Glomerular visceral epithelial cell (primary cell): ENCODE results near the gene ULBP1.
"Not testable (repeated sequence)": the region's sequence is repeated elsewhere in the genome, so short reads cannot be mapped to it uniquely, and the experiment has no call there.

ENCODE experiments used
- DNase-seq: peaks from one replicate; pipeline ENCODE4 v3.0.0-alpha.2; 2016; ENCODE audit errors: extremely low spot score

The ULBP1 gene

GRCh38 chr6:149974825-149975224, 11.1 kb downstream of the ULBP1 start:
- DNase-seq: no peak

GRCh38 chr6:149975400-149975799, 11.7 kb downstream of the ULBP1 start:
- DNase-seq: no peak

DNA sequence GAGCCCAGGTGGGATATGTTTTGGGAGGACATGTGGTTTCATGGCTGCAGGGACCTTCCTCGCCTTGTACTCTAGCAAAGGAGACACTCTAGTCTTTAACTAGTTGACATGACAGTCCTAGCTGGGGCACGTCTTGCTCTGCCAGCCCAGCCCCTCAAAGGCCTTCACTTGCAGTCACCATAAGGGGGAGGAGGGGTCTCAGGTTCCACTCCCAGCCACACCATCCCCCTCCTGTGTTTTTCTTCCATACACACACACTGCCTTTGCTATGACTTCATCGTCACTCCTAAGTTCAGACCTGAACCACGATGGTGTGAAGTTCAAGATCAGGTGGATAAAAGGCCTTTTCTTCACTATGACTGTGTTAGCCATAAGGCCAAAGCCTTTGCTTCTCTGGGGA, 13.5 kb downstream of the ULBP1 start:
- no peak for DNase-seq

- no peak for DNase-seq
These were observed 14.9 kb downstream of the ULBP1 start for GRCh38 chr6:149978610-149979009.

GRCh38 chr6:149979293-149979692, 15.6 kb downstream of the ULBP1 start:
- DNase-seq: no peak

- DNase-seq: no peak
These were observed 19.4 kb downstream of the ULBP1 start for GRCh38 chr6:149983145-149983544.

- DNase-seq: no peak
These were observed 21.0 kb downstream of the ULBP1 start for GRCh38 chr6:149984773-149985172.

DNA sequence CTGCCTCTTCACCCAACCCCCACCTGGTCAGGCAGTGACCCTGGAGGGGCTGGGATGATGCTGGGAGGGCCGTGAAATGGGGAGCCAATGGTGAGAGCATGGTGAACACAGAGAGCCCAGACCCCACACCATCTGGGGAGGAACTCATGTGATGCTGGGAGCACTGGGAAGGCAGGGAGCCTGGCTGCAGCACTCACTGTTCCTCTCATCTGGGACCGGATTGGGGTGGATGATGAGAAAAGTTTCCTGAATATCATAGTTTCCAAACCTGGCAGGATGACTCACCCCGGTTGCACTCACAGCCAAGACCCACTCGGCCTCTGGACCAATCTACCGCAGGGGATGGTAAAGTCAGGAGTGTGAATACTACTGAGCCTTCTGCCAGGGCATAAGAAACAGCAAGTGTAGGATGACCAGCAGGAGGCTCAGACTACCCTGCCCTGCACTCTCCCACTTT, 21.8 kb downstream of the ULBP1 start:
- no peak for DNase-seq

DNA sequence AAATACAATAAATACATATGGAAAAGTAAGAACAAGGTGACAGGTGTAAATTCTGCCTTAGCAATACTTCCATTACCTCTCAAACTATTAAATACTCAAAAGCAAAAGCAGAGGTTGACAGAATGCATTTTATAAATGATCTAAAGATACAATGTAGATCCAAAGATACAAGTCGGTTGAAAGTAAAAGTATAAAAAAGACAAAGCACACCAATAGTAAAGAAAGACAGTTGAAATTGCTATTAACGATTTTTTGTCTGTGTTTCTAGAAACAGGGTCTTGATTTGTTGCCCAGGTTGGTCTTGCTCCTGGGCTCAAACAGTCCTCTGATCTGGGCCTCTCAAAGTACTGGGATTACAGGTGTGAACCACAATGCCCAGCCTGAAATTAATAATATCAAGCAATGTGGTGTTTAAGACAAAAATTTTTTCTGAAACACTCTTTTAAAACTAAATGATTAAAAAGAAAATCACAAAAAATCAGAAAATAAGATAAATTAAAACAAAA, 23.9 kb downstream of the ULBP1 start:
- no peak for DNase-seq

DNA sequence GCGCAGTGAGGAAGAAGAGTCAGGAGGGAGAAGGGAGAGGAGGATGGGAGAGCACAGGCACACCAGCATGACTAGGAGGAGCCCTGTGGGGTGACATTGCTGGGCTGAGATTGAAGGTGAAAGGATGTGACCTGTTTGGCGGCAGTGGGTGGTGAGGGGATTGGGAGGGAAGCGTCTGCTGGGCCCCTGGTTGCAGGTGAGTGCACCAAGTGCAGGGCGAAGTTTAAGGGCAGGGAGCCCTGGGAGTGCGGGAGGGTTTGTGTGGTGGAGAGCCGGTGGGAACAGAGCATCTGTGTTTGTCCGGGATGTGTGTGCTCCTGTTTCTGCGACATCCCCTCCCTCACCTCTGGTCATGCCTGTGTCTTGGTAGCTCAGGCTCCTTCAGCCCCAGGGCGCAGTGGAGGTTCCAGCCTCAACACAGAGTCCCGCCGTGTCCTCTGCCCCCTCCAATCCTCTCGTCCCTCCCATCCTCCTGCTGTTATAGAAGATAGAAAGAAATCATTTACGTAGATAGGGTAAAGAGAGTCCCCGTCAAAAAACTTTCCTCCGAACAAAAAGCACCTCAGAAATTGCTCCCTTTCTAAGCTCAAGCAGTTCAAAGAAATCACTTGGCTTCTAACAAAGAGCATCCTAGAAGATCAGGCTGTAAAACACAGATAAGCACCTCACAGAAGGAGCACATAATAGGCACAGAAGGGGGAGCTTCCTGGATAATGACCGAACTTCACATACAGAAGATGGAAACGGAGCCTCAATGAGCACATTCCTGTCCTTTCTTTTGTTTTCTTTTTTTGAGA, 25.0 kb downstream of the ULBP1 start:
- DNase-seq: no peak

- no peak for DNase-seq
These were observed 26.5 kb downstream of the ULBP1 start for GRCh38 chr6:149990212-149990660.

DNA sequence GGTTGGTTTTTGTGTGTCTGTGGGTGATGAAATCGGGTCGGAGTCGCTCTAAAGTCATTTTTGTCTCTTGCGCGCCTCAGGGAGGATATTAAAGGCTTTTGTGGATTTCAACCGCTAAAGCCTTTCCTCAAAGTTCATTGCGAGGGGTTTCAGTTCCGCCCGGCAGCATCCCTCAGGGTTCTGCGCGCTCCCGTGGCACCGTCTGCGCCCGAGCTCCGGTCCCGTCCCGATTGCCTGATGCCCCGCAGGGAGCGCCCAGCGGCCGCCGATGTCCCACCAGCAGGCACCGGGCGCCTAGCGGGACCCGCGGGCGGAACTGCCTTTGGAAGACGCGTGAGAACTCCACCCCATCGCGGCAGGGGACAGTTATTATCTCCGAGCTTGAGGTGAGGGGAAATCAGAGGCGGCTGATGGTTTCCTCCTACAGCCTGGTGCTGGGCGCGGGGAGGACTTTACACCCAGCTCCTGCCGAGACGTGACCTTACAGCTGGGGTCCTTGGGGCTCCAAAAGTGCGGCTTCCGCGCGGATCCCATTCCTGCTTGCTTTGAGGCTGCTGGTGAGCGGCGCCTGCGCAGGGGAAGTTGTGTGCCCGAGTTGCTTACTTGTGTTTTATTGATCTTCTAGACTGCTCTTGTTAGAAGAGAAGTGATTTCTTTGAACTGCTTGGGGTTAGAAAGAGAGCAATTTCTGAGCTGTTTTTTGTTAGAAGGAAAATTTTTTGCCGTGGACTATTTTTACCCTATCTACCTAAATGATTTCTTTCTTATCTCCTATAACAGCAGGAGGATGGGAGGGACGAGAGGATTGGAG, 27.1 kb downstream of the ULBP1 start:
- DNase-seq: no peak

- not testable (repeated sequence) for DNase-seq
These were observed 27.7 kb downstream of the ULBP1 start for GRCh38 chr6:149991472-149991795.

DNA sequence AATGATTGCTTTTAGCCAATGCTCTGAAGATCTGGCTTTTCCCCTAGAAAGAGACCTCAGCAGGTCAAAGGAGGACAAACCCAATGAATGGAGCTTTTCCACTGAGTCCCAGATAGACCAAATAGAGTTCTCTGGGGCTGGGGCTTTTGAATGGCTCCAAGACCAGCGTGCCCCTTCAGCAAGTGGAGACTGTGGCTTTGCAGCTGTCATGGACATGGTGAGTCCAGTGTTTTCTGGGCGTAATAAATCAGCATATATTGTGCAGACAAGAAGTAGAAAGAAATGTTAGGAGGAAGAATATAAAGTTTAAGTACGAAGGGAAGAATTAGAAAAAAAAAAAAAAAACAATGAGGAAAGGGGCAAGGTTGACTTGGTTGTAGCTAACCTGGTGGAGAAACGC, 28.1 kb downstream of the ULBP1 start:
- no peak for DNase-seq

DNA sequence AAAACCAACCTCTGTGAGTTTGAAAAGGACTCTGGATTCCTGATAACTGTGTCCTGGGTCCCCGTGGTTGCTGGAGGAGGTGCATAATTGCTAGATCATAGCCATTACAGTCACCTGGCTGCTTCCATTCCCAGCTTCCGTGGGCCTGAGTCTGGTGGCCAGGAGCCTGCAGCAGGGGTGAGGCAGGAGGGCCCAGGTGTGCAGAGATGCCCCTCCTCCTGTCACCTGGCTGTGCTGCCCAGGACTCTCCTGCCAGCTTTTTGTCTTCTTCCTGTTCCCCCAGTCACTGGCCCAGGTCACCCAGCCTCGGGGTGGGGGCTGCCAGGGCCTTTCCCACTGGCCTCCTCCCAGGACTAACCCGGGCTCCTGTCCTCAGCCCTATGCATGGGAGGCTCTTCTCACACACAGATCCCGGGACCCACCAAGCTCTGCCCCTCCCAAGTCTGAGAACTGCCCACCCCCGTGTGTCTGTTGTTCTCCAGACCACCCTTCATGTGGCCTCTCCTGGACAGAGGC, 31.6 kb downstream of the ULBP1 start:
- no peak for DNase-seq

GRCh38 chr6:149995971-149996370, 32.2 kb downstream of the ULBP1 start:
- DNase-seq: no peak

- no peak for DNase-seq
These were observed 35.9 kb downstream of the ULBP1 start for GRCh38 chr6:149999636-150000035.

DNA sequence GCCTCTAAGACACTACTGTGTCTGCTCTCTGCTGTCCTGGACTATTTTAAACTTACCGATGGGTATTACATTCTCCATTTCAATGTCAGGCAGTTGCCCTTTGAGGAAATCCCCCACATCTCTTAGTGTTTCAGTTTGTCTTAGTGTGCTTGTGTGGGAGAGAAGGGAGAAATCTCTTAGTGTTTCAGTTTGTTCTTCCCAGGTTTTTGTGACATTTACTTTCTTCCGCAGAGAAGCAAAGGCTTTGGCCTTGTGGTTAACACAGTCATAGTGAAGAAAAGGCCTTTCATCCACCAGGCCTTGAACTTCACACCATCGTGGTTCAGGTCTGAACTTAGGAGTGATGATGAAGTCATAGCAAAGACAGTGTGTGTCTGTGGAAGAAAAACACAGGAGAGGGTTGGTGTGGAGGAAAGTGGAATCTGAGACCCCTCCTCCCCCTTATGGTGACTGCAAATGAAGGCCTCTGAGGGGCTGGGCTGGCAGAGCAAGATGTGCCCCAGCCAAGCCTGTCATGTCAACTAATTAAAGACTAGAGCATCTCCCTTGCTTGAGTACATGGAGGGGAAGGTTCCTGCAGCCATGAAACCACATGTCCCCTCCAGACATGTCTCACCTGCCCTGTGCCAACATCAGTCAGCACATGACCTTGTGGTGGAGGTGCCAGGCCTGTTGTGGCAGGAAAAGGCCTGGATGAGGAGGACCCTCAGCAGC, 37.7 kb downstream of the ULBP1 start:
- DNase-seq: no peak

DNA sequence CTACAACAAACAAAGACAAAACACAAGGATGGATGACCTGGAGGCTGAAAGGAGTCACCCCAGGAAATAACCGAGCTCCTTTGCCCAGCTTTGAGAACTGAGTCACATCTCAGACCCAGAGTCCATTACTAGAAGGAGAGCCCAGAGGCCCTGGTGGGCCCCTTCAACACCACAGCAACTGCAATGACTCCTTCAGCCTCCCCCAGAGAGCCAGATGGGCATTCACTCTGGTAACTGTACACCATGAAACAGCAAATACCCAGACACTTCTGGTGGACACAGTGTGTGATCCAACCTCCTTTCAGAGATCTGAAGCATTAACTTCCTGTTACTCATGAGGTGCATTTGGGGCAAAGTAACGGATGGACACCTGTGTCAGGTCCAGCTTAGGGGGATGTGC, 39.0 kb downstream of the ULBP1 start:
- no peak for DNase-seq

DNA sequence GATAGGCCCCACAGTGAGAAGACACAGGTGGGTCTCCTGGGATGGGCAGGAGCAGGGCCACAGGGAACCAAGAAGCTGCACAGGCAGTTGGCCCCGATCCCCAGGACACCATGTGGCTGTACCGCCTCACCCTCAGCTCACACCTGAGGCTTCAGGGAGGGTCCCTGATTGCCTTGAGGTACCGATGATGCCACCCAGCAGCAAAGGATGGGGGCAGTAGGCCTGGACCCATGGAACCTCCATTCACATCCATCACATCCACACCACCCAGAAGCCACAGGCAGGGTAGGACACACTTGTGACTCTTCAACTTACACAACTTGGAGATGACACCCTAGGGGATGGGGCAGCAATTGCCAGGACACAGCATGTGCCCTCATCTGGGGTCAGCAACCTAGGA, 39.9 kb downstream of the ULBP1 start:
- not testable (repeated sequence) for DNase-seq

DNA sequence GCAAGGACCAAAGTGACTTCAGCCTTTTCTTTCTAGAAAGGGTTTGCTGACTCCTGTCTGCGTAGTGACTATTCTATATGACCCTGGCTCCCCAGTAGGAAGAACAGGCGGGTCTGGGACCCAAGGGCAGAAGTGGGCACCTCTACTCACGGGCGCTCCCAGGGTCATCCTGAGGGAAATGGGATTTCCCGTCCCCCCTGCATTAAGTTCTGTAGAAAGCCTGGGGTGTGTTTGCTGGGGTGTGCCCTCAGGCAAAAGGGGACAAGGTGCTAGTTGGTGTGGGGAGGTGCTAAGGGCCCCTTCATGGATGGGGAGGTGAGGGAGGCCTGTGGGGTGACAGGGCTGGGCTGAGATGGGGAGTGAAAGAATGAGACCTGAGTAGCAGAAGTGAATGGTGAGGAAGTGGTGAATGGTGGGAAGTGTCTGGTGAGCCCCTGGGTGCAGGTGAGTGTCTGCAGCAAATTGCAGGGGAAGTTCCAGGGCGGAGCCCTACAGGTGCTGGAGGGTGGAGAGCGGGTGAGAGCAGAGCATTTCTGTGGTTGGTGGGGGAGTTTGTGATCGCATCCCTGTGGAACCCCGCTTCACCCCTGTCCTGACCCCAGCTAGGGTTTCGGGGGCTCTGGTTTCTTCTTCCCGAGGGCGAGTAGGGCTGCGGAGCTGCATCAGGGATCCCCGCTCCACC, 40.5 kb downstream of the ULBP1 start:
- no peak for DNase-seq
